SK-N-SH (cell line): ENCODE measurements around the gene COLEC12.

Experiments used
- CTCF ChIP-seq: fragments of 200-600 bp; sonication (generic); IDR thresholded peaks from 2 replicates; pipeline ENCODE4 v1.6.1; 2017; ENCODE audit warnings: antibody characterized with exemption, mild to moderate bottlenecking, moderate library complexity
- ELF1 ChIP-seq: IDR thresholded peaks from 2 replicates; pipeline ENCODE4 v1.4.0; 2012
- EP300 ChIP-seq, 2 experiments: IDR thresholded peaks; 2 replicates each; pipeline versions ENCODE4 v1.4.0 to v1.6.1; 2012; ENCODE audit warnings: borderline replicate concordance in 1 of 2, low read depth in 1 of 2, low read length in 1 of 2
- EZH2phosphoT487 ChIP-seq: fragments of 200-600 bp; sonication (generic); IDR thresholded peaks from 2 replicates; pipeline ENCODE4 v1.6.1; 2017; ENCODE audit warnings: low read depth, mixed run types, mild to moderate bottlenecking, antibody characterized with exemption, moderate library complexity, borderline replicate concordance
- FOXM1 ChIP-seq: IDR thresholded peaks from 2 replicates; pipeline ENCODE4 v1.4.0; 2012; ENCODE audit warnings: low read depth, mild to moderate bottlenecking
- MAX ChIP-seq: IDR thresholded peaks from 2 replicates; pipeline ENCODE4 v1.4.0; 2012; ENCODE audit warnings: low read depth
- MEF2A ChIP-seq: IDR thresholded peaks from 2 replicates; pipeline ENCODE4 v1.4.0; 2012; ENCODE audit warnings: low read depth, borderline replicate concordance
- NRF1 ChIP-seq: IDR thresholded peaks from 2 replicates; pipeline ENCODE4 v1.6.1; 2012; ENCODE audit warnings: low read depth, mild to moderate bottlenecking, low read length
- POLR2AphosphoS5 ChIP-seq: IDR thresholded peaks from 2 replicates; pipeline ENCODE4 v1.6.1; 2012; ENCODE audit warnings: low read depth, low read length
- RAD21 ChIP-seq: IDR thresholded peaks from 2 replicates; pipeline ENCODE4 v1.6.1; 2012; ENCODE audit warnings: mild to moderate bottlenecking, low read length
- REST ChIP-seq: IDR thresholded peaks from 2 replicates; pipeline ENCODE4 v1.6.1; 2012; ENCODE audit warnings: mild to moderate bottlenecking, low read depth, low read length, moderate library complexity
- USF1 ChIP-seq: IDR thresholded peaks from 2 replicates; pipeline ENCODE4 v1.4.0; 2012; ENCODE audit warnings: low read depth, borderline replicate concordance
- ZBTB33 ChIP-seq: IDR thresholded peaks from 2 replicates; pipeline ENCODE4 v1.4.0; 2012; ENCODE audit warnings: low read depth, borderline replicate concordance
- TF ChIP-seq, protein P1 (sequence below): fragments of 150-350 bp; IDR thresholded peaks from 2 replicates; pipeline ENCODE4 v1.6.1; 2017; ENCODE audit warnings: antibody characterized with exemption, low read length, low read depth, borderline replicate concordance

DNA sequence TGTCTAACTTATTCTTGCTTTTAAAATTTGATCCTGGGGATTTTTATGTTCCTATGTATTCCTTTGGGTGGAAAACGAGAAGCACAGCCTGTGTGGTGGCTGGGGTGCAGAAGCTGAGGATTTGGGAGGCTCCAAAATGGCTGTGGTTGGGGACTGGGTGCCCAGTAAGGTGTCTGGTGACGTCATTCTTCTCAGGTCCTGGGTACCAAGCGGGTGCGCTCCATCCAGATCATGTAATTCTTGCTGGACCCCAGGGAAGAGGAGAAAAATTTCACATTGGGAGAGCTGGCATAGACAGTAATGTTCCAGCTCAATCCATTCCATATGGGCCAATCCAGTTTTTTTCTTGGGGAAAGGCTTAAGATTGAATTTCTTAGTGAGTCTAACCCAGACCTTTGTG is 171.6 kb downstream of the COLEC12 start:
- TF ChIP-seq REST (no peak), RAD21 (no peak), CTCF (no peak), MAX (no peak), EZH2phosphoT487 (no peak), FOXM1 (no peak), NRF1 (no peak), ELF1 (no peak), ZBTB33 (no peak), EP300 (IDR thresholded peaks at IDR 0.05; ENCODE audit: borderline replicate concordance in 1 of 2, low read depth in 1 of 2, low read length in 1 of 2) (no peak), MEF2A (no peak), USF1 (no peak), POLR2AphosphoS5 (no peak)
- TF ChIP-seq, protein P1, sequence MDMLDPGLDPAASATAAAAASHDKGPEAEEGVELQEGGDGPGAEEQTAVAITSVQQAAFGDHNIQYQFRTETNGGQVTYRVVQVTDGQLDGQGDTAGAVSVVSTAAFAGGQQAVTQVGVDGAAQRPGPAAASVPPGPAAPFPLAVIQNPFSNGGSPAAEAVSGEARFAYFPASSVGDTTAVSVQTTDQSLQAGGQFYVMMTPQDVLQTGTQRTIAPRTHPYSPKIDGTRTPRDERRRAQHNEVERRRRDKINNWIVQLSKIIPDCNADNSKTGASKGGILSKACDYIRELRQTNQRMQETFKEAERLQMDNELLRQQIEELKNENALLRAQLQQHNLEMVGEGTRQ, result no peak
